Upper lobe of left lung (tissue), 4 donors: Measurements from ENCODE around the gene SLC44A2.

Source experiments
- CTCF ChIP-seq, 6 experiments: fragments of 450-650 bp in 4 of 6; fragments of 200-600 bp in 2 of 6; sonication (generic) in 2 of 6; IDR thresholded peaks; one replicate each; pipeline ENCODE4 v1.5.1; 2016 to 2019; ENCODE audit warnings: antibody characterized with exemption in 6 of 6
- POLR2A ChIP-seq, 4 donors: fragments of 450-650 bp; IDR thresholded peaks; one replicate each; pipeline ENCODE4 v1.5.1; 2016 to 2017; ENCODE audit warnings: antibody characterized with exemption in 4 of 4, mild to moderate bottlenecking in 2 of 4

- no peak for TF ChIP-seq CTCF (IDR thresholded peaks at IDR 0.05)
- TF ChIP-seq POLR2A (IDR thresholded peaks at IDR 0.05): no peak
Observed at GRCh38 chr19:10586396-10586795, 39.0 kb upstream of the SLC44A2 start.
